GM13977 (cell line): ENCODE measurements around the gene GABRR2.

Experiments used
- DNase-seq: peaks from one replicate; pipeline ENCODE4 v3.0.0; 2012; ENCODE audit warnings: low spot score
- in situ Hi-C: fragments of 300-500 bp; cut with MboI; formaldehyde crosslinking; loops from one replicate; pipeline ENCODE4 v1.12.0; 2022; ENCODE audit warnings: low sequenced_read_pairs, low pct_unique_long_range_greater_than_20kb, mixed read lengths, inconsistent platforms; ENCODE audit not compliant: unreplicated experiment
- TF ChIP-seq, protein P1 (sequence below): IDR thresholded peaks from 2 replicates; pipeline ENCODE4 v1.5.1; 2012; ENCODE audit warnings: mild to moderate bottlenecking, control low read depth; ENCODE audit not compliant: insufficient read depth; ENCODE audit errors: extremely low read depth, missing control alignments

Gene GABRR2

DNA sequence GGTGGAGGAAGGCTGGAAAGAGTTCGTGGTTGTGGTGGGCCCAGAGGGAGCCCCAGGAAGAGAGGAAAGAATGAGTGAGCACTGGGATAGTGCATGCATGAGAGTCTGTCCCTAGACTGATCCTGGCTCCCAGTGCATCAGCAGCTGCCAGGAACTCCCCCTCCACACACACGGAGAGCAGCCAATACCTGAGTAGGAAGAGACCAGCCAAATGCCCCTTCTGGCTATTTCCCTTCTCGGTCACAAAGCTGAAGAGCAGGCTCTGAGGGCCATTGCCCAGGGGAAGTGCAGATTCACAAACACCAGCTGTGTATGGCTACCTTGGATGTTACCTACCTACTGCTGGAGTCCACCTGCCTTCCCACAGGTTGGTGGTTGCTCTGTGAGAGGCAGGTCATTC is 45.1 kb downstream of the GABRR2 start:
- in situ Hi-C loops = no loop called here
- TF ChIP-seq, protein P1, sequence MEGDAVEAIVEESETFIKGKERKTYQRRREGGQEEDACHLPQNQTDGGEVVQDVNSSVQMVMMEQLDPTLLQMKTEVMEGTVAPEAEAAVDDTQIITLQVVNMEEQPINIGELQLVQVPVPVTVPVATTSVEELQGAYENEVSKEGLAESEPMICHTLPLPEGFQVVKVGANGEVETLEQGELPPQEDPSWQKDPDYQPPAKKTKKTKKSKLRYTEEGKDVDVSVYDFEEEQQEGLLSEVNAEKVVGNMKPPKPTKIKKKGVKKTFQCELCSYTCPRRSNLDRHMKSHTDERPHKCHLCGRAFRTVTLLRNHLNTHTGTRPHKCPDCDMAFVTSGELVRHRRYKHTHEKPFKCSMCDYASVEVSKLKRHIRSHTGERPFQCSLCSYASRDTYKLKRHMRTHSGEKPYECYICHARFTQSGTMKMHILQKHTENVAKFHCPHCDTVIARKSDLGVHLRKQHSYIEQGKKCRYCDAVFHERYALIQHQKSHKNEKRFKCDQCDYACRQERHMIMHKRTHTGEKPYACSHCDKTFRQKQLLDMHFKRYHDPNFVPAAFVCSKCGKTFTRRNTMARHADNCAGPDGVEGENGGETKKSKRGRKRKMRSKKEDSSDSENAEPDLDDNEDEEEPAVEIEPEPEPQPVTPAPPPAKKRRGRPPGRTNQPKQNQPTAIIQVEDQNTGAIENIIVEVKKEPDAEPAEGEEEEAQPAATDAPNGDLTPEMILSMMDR = no peak
- no peak for DNase-seq

DNA sequence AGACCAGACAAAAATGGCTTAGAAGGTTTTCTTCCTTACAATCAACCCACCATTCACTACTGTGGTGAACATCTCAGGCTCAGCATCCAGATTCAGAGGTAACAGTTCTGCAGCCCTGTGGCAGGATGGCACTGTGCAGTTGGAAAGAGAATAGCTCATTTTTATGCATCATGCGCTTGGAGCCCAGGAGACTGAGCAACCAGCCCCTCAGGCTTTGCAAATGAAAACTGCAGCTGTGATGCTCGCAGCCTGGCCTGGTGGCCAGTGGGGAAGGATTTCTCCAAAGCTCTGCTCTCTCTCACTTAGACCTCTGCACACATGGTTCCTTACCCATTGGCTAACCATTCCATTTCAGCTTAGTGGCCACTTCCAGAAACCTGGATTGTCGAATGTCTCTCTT is 45.8 kb downstream of the GABRR2 start:
- TF ChIP-seq, protein P1 = no peak
- DNase-seq = no peak

DNA sequence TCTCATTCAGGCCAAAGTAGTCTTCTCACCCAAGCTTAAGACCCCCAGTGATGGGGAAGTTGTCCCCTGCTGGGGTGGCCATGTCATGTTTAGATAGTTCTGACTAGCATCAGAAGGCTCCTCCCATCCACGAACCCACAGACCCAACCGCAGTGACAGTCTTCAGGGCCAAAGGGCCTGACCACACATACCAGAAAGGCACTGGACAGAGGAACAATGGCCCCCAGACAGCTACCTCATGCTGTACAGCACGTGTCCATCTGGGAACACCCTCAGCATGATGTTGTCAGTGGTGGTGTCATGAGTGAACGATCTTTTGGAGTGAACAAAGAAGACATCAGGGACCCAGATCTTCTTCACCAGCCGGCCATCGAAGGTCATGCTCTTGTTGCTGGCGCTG is 46.3 kb downstream of the GABRR2 start:
- TF ChIP-seq, protein P1 = no peak
- DNase-seq = no peak
- in situ Hi-C loops = no loop called here

More for the DNA sequence above, 45.8 kb downstream of the GABRR2 start:
- in situ Hi-C loops = no loop called here

DNA sequence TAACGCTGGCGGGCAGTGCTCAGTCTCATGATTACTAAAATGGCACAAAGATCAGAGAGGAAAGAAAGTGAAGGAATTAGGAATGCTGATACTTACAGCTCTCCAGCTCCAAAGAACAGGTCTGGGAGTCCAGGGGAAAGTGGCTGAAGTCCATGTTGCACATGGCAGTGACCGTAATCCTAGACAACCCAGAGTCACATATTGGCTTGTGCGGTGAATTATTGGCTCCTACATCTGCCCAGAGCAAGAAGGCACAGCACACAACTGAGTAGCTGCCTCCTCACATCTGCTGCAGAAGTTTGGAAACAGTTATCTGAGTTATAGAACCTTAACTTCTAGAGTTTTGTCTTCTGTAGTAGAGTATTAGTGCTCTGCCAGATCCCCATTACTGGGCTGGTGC is 47.2 kb downstream of the GABRR2 start:
- TF ChIP-seq, protein P1 = no peak
- DNase-seq = no peak
- in situ Hi-C loops = no loop called here

DNA sequence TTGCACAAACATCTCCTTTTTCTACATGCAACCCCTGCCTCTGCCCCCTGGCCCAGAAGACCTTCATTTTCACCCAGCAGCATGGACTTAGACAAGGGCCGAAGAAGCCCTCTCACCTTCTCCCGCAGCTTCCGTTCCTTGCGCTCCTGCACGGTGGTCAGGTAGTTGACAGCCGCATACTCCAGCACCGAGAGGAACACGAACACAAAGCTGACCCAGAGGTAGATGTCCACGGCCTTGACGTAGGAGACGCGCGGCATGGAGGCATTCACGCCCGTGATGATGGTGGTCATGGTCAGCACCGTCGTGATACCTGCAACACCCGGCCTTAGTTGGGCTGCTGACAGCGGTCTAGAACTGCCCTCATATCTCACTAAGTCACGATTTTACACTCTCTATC is 50.8 kb downstream of the GABRR2 start:
- TF ChIP-seq, protein P1 = no peak
- DNase-seq = no peak
- in situ Hi-C loops = no loop called here

DNA sequence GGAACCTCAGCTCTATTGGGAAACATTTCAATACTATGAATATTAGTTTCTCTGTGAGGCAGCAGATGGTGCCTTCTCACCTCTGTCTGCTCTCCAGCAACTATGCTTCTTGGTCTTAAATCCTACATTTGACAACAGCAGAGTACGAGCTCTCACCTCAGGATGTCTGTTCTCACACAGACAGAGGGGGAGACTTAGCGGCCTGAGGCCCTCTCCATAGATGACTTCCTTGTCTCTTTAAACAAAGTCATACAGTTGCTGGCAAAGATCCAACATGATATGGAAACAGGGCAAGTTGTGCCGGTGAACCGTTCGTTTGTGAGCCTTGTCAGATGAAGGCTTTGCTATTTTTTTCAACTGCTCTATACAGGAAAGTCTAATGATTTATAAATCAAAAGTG is 54.3 kb downstream of the GABRR2 start:
- TF ChIP-seq, protein P1 = no peak
- in situ Hi-C loops = no loop called here
- DNase-seq = no peak

DNA sequence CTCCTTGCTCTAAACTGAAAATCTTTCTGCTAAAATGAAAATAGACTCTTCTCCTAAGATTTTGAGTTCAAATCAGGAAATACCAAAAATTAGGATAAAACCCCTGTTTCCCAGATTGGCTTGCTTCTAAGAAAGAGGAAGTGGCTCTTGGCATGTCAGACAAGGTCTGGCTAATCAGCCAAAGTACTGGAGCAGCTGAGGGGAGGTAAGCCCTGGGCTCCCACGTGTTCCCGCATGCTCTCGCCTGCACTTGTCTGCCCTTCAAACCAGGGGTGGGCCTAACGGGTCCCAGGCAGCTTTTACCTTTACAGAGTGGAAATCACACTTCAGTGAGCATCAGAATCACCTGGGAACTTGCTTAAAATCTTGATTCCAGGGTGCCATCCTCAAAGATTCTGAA is 54.8 kb downstream of the GABRR2 start:
- TF ChIP-seq, protein P1 = no peak
- no peak for DNase-seq
- in situ Hi-C loops = no loop called here
